HG02759 (cell line): ENCODE data around the gene SPTA1.
"Not testable (repeated sequence)": the region's sequence is repeated elsewhere in the genome, so short reads cannot be mapped to it uniquely, and the experiment has no call there.

ENCODE experiments used
- ATAC-seq: cut with Tn5 transposase; IDR thresholded peaks from one replicate; pipeline ENCODE4 v1.9.1; 2021; ENCODE audit warnings: mild to moderate bottlenecking, moderate library complexity; ENCODE audit not compliant: unreplicated experiment

Gene SPTA1

GRCh38 chr1:158686111-158687009 is at the start of gene SPTA1:
SPTA1 (minus strand) TSS chr1:158686715; CDS start chr1:158686517, 198 bp downstream.
- ATAC-seq = no peak

GRCh38 chr1:158735848-158736247 is 49.3 kb upstream of the SPTA1 start:
- no peak for ATAC-seq

- ATAC-seq = no peak
Measured at GRCh38 chr1:158732524-158732923, 46.0 kb upstream of the SPTA1 start.

- no peak for ATAC-seq
Measured at GRCh38 chr1:158731707-158732106, 45.2 kb upstream of the SPTA1 start.

- no peak for ATAC-seq
Measured at GRCh38 chr1:158730453-158730852, 43.9 kb upstream of the SPTA1 start.

- ATAC-seq = no peak
Measured at GRCh38 chr1:158728510-158729225, 42.2 kb upstream of the SPTA1 start.

- no peak for ATAC-seq
Measured at GRCh38 chr1:158724442-158724841, 37.9 kb upstream of the SPTA1 start.

- no peak for ATAC-seq
Measured at GRCh38 chr1:158720620-158721019, 34.1 kb upstream of the SPTA1 start, which contains the start of gene OR6K3. OR6K3 (minus strand) TSS chr1:158720720; CDS start chr1:158718115, 2,605 bp downstream.

- ATAC-seq = no peak
Measured at GRCh38 chr1:158719664-158720063, 33.1 kb upstream of the SPTA1 start.

GRCh38 chr1:158717344-158717743 is 30.8 kb upstream of the SPTA1 start:
- ATAC-seq = no peak

- peak; percentile 67 for ATAC-seq
Measured at GRCh38 chr1:158716335-158716734, 29.8 kb upstream of the SPTA1 start.

GRCh38 chr1:158714754-158715153 is 28.2 kb upstream of the SPTA1 start:
- ATAC-seq = no peak

GRCh38 chr1:158711098-158711497 is 24.6 kb upstream of the SPTA1 start:
- ATAC-seq = no peak

- ATAC-seq = no peak
Measured at GRCh38 chr1:158706096-158706495, 19.6 kb upstream of the SPTA1 start.

GRCh38 chr1:158700552-158700951 is 14.0 kb upstream of the SPTA1 start, which contains the start of gene OR6K2:
OR6K2 (minus strand) TSS chr1:158700652; CDS start chr1:158700652, 0 bp downstream.
- no peak for ATAC-seq

- ATAC-seq = no peak
Measured at GRCh38 chr1:158694596-158694995, 8.1 kb upstream of the SPTA1 start.

GRCh38 chr1:158692356-158692755 is 5.8 kb upstream of the SPTA1 start:
- no peak for ATAC-seq

- no peak for ATAC-seq
Measured at GRCh38 chr1:158691907-158692306, 5.4 kb upstream of the SPTA1 start.

- ATAC-seq = not testable (repeated sequence)
Measured at GRCh38 chr1:158691149-158691548, 4.6 kb upstream of the SPTA1 start.

GRCh38 chr1:158689875-158690274 is 3.4 kb upstream of the SPTA1 start:
- no peak for ATAC-seq

- no peak for ATAC-seq
Measured at GRCh38 chr1:158689110-158689509, 2.6 kb upstream of the SPTA1 start.

GRCh38 chr1:158688343-158688742 is 1.8 kb upstream of the SPTA1 start:
- not testable (repeated sequence) for ATAC-seq
